H1 (cell line): Measurements from ENCODE around the gene CD81. TPM values are rescaled to one million over a fixed set of nuclear protein-coding genes. Genes with fewer than 3 reads are reported as not detected.

ENCODE experiments used
- GTF2F1 ChIP-seq: IDR thresholded peaks from 2 replicates; pipeline ENCODE4 v1.6.1; 2012; ENCODE audit warnings: low read depth, low read length, improper control_type of control experiment, borderline replicate concordance
- polyA plus RNA-seq, 7 experiments: library from polyadenylated mRNA; depleted of rRNA in 3 of 7; stranded (reverse) in 5 of 7; unstranded in 2 of 7; fragments of >200 nt in 5 of 7; fragments of 200-250 nt in 2 of 7; gene quantifications; 1 replicate in 5 of 7; 2 replicates in 1 of 7; 4 replicates in 1 of 7; pipeline versions ENCODE4 v1.2.1 to v1.2.3, GENCODE V29; 2011 to 2013; ENCODE audit warnings: missing spikeins in 2 of 7, mixed read lengths in 2 of 7
- total RNA-seq: library from RNA; stranded (reverse); fragmentation: NEBNext Ultra II Directional; extraction: Animal tissue kit (Norgen Biotek cat#: 25700); gene quantifications from 2 replicates; pipeline ENCODE4 v1.2.1, GENCODE V29; 2021

Gene CD81
- total and polyA plus RNA-seq, 2 of the 8 experiments (the other 6 are each of a cell fraction or from before 2014, with no cell fraction given): 238 to 309 TPM

- no peak for TF ChIP-seq GTF2F1
Observed at GRCh38 chr11:2423157-2424025, 46.3 kb downstream of the CD81 start (continued).
